HL-60/S4 treated with phorbol 12-myristate 13-acetate at 8.2 ng/mL for 4 days and 3 days (cell line): ENCODE results near the gene SCARB2.

Experiments
- in situ Hi-C: fragments of 300-500 bp; cut with MboI; formaldehyde crosslinking; loops from 2 replicates; pipeline ENCODE4 v1.15.0; 2022; ENCODE audit warnings: low sequenced_read_pairs

The SCARB2 gene

GRCh38 chr4:76156635-76157034 lies 57.0 kb downstream of the SCARB2 start:
- in situ Hi-C loops: no loop called here

- in situ Hi-C loops: no loop called here
Observed at GRCh38 chr4:76155979-76156378, 57.6 kb downstream of the SCARB2 start.

GRCh38 chr4:76153356-76153755 lies 60.3 kb downstream of the SCARB2 start:
- in situ Hi-C loops: no loop called here

GRCh38 chr4:76148142-76148865 lies 65.3 kb downstream of the SCARB2 start, which contains the start of gene NUP54:
NUP54 (minus strand) TSS chr4:76148397; CDS start chr4:76148374, 23 bp downstream.
- in situ Hi-C loops: no loop called here

GRCh38 chr4:76147454-76148141 lies 66.0 kb downstream of the SCARB2 start:
- in situ Hi-C loops: no loop called here

GRCh38 chr4:76144546-76144945 lies 69.1 kb downstream of the SCARB2 start:
- in situ Hi-C loops: no loop called here

GRCh38 chr4:76141241-76141640 lies 72.4 kb downstream of the SCARB2 start:
- in situ Hi-C loops: no loop called here

GRCh38 chr4:76127754-76128153 lies 85.9 kb downstream of the SCARB2 start:
- in situ Hi-C loops: no loop called here

GRCh38 chr4:76125816-76126215 lies 87.8 kb downstream of the SCARB2 start:
- in situ Hi-C loops: no loop called here

GRCh38 chr4:76120199-76120598 lies 93.4 kb downstream of the SCARB2 start:
- in situ Hi-C loops: no loop called here

- in situ Hi-C loops: no loop called here
Observed at GRCh38 chr4:76117536-76117935, 96.1 kb downstream of the SCARB2 start.

GRCh38 chr4:76116821-76117220 lies 96.8 kb downstream of the SCARB2 start:
- in situ Hi-C loops: no loop called here
